Ramos (cell line): Measurements from ENCODE around the gene PXN.

ENCODE experiments used
- in situ Hi-C: fragments of 300-500 bp; cut with MboI; formaldehyde crosslinking; loops from one replicate; pipeline ENCODE4 v1.14.3; 2022; ENCODE audit warnings: low sequenced_read_pairs; ENCODE audit not compliant: unreplicated experiment

PXN gene

GRCh38 chr12:120186654-120187053 is 78.9 kb downstream of the PXN start:
- in situ Hi-C loops = no loop called here

DNA sequence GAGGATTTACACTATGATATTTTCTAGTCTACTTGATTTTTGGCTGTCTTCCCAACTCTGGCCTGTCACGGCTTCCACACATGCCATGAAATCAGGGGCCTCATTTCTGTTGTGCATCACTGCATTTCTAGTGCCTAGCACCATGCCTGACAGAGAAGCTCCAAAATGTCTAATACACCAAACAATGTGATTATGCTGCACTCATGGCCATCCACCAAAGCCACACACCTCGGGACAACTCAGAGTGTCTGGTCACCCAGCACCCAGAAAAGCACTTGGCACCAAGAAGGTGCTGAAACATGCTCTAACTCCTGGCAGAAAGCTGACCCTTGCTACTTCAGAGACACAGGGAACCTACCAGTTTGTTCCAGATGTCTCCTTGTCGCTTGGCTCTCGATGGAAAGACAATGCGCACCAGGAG is 82.3 kb downstream of the PXN start:
- in situ Hi-C loops = no loop called here

GRCh38 chr12:120181991-120182631 is 83.4 kb downstream of the PXN start:
- in situ Hi-C loops = no loop called here

DNA sequence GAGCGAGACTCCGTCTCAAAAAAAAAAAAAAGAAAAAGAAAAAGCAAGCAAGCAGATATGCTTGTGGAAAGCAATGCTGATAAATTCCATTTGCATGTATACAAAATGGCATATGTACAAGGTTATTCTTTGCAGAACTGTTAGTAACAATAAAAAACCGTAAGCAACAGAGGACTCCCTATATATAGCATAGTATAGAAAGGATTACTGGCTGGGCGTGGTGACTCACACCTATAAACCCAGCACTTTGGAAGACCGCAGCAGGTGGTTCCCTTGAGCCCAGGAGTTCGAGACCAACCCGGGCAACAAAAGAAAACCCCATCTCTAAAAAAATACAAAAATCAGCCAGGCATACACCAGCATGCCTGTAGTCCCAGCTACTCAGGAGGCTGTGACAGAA is 84.6 kb downstream of the PXN start:
- in situ Hi-C loops = no loop called here

GRCh38 chr12:120175537-120175936 is 90.0 kb downstream of the PXN start:
- in situ Hi-C loops = no loop called here

- in situ Hi-C loops = no loop called here
Observed at GRCh38 chr12:120175062-120175461, 90.5 kb downstream of the PXN start.

- in situ Hi-C loops = no loop called here
Observed at GRCh38 chr12:120172053-120172452, 93.5 kb downstream of the PXN start.

DNA sequence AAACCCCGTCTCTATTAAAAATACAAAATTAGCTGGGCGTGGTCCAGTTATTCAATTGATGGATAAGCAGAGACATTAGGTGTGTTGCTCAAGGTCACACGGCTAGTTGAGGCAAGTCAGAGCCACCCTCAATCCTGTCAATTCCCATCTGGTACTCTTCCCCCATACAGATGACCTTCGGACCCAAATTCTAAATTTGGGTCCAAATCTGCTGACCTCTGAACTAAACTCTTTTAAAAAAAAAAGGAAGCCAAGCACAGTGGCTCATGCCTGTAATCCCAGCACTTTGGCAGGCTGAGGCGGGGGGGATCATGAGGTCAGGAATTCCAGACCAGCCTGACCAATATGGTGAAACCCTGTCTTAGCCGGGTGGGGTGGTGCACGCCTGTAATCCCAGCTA is 94.9 kb downstream of the PXN start:
- in situ Hi-C loops = no loop called here

DNA sequence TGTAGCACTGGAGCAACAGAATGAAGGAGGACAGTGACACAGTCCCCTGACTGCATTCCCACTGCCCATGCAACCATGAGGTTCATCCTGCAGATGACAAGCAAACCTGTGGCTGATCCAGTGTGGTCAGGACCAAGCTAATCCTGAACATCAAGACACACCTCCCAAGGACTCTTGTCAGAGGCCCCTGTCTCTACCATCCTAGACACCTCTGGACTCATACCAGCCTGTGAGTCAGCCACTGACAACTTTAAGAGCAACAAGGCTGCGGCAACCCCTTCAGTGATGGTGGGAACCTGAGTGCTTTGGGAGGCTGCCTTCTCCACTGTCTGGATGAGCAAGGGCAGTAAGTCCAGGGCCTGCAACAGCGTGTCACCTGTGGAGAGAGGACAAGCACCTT is 95.6 kb downstream of the PXN start:
- in situ Hi-C loops = no loop called here

- in situ Hi-C loops = no loop called here
Observed at GRCh38 chr12:120168337-120168736, 97.2 kb downstream of the PXN start.

DNA sequence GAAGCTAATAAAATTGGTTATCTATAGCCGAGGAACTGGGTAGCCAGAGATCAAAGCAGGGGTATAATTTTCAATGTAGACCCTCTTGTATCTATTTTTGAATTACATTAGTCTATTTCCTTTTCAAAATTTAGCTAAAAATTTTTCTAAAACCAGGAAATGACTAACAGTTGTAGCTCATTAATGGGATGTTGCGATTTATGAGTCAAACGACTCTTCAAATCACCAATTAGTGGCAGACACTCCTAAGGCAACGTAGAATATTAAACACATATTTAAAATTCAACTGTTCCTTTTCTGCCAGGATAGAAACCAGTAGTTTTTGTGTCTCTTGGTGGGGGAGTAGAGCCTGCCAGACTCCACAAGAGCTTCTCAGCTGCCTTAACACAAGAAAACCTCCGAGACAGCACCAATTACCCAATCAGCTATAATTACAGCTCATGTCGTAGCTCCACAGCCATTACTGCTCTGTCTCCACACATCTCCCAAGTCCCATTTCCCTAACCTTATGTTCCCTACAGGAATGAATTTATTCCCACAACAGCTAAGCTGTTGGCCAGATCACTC is 97.9 kb downstream of the PXN start:
- in situ Hi-C loops = no loop called here

DNA sequence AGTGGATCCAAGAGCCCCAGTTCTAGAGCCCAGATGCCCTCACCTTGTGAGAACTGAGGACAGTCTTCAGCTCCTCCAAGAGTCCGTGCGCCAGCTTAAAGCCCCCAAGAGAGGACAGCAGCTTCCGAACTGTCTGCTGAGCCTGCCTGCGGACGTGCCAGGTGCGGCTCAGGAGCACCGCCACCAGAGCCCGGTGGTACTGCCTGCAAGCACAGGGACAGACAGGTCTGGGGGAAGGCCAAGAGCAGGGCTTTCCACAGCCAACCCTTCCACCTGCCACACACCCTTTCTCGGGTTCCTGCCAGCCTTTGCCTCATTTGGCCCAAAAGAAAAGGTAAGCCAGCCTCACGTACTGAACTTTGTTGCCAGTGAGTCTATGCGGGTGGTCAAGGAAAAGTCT is 101.2 kb downstream of the PXN start:
- in situ Hi-C loops = no loop called here

DNA sequence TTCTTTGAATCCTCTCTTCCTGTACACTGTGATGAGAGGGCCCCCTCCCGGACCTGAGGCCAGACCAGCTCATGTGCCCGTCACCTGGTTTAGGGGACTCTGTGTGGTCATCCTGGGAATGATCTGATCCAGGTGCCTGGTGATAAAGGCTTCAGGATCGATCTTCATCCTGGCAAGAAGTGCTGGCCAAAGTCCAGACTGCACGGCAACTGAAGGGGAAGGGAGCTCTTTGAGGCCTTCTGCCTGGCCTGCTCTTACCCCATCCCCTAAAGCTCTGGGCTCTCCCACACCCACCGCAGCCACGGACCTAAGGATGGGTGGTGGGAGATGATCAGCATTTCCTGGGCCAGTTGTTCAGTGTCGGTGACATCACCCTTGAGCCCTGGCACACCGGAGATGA is 102.8 kb downstream of the PXN start:
- in situ Hi-C loops = no loop called here

GRCh38 chr12:120161852-120162251 is 103.7 kb downstream of the PXN start:
- in situ Hi-C loops = no loop called here
